IMR-90 (cell line): ENCODE data around the gene NMBR. TPM values are rescaled to one million over a fixed set of nuclear protein-coding genes. Genes with fewer than 3 reads are reported as not detected.

Source experiments
- ATAC-seq: fragments of 200-7000 bp; cut with Tn5 transposase; 2 replicates; pipeline ENCODE4 v1.9.1; 2020; ENCODE audit warnings: low read depth, mild to moderate bottlenecking, moderate library complexity
- BruUV-seq: library from RNA; stranded (reverse); fragments of 400-500 nt; replicated peaks from 2 replicates; lab custom pipeline; 2021; lab: Mats Ljungman, UMichigan
- CTCF ChIA-PET: fragments of 300-600 bp; formaldehyde crosslinking; extraction: SDS; loops from one replicate; lab custom pipeline; 2021; ENCODE audit warnings: antibody characterized with exemption; lab: Yijun Ruan, JAX
- POLR2A ChIA-PET: fragments of 300-600 bp; sonication (Branson Sonifier 250); formaldehyde crosslinking; loops from one replicate; lab custom pipeline; 2022; ENCODE audit warnings: antibody characterized with exemption; ENCODE audit not compliant: unreplicated experiment; lab: Charles Lee
- DNase-seq: peaks from one replicate; pipeline ENCODE4 v3.0.0; 2013
- H2AFZ ChIP-seq: replicated peaks from 2 replicates; pipeline ENCODE3; 2013; ENCODE audit warnings: low read length, mild to moderate bottlenecking; ENCODE audit not compliant: poor library complexity
- H2AK5ac ChIP-seq: 2 replicates; pipeline ENCODE4 v1.6.1; 2013; ENCODE audit warnings: low read depth, low read length, inconsistent platforms
- H2AK9ac ChIP-seq: replicated peaks from 2 replicates; pipeline ENCODE3; 2013; ENCODE audit warnings: mild to moderate bottlenecking, low read depth, low read length, moderate library complexity; ENCODE audit not compliant: poor library complexity
- H2BK120ac ChIP-seq: 2 replicates; pipeline ENCODE4 v1.6.1; 2013; ENCODE audit warnings: low read depth, low read length, inconsistent platforms
- H2BK15ac ChIP-seq: 3 replicates; pipeline ENCODE4 v1.6.1; 2013; ENCODE audit warnings: low read depth, low read length, inconsistent platforms
- H2BK20ac ChIP-seq: 2 replicates; pipeline ENCODE4 v1.6.1; 2013; ENCODE audit warnings: low read depth, mild to moderate bottlenecking, inconsistent platforms, low read length, moderate library complexity
- H2BK5ac ChIP-seq: 2 replicates; pipeline ENCODE4 v1.6.1; 2013; ENCODE audit warnings: mild to moderate bottlenecking, low read depth, low read length, inconsistent platforms; ENCODE audit not compliant: poor library complexity, severe bottlenecking
- H3K14ac ChIP-seq: replicated peaks from 2 replicates; pipeline ENCODE4 v1.6.1; 2013; ENCODE audit warnings: low read depth, low read length, inconsistent platforms
- H3K18ac ChIP-seq: 2 replicates; pipeline ENCODE4 v1.6.1; 2013; ENCODE audit warnings: low read depth, low read length, control low read depth
- H3K23ac ChIP-seq: 2 replicates; pipeline ENCODE4 v1.6.1; 2013; ENCODE audit warnings: low read depth, low read length, inconsistent platforms
- H3K27ac ChIP-seq: 2 replicates; pipeline ENCODE4 v1.5.1; 2013; ENCODE audit warnings: mild to moderate bottlenecking, control low read depth, low read length; ENCODE audit not compliant: insufficient read depth
- H3K27me3 ChIP-seq: 2 replicates; pipeline ENCODE4 v1.6.1; 2013; ENCODE audit warnings: low read length; ENCODE audit not compliant: control insufficient read depth, insufficient read depth
- H3K36me3 ChIP-seq: 2 replicates; pipeline ENCODE4 v1.6.1; 2013; ENCODE audit warnings: low read length, mixed read lengths; ENCODE audit not compliant: control insufficient read depth, insufficient read depth
- H3K4ac ChIP-seq: 2 replicates; pipeline ENCODE4 v1.6.1; 2013; ENCODE audit warnings: low read depth, low read length, inconsistent platforms
- H3K4me1 ChIP-seq: 2 replicates; pipeline ENCODE4 v1.6.1; 2013; ENCODE audit warnings: low read length, mixed read lengths; ENCODE audit not compliant: control insufficient read depth, insufficient read depth
- H3K4me2 ChIP-seq: 2 replicates; pipeline ENCODE4 v1.6.1; 2013; ENCODE audit warnings: low read depth, mild to moderate bottlenecking, control low read depth, low read length, moderate library complexity
- H3K4me3 ChIP-seq: 2 replicates; pipeline ENCODE4 v1.5.1; 2013; ENCODE audit warnings: low read depth, mild to moderate bottlenecking, control low read depth, low read length, moderate library complexity; ENCODE audit not compliant: insufficient read depth
- H3K56ac ChIP-seq: 2 replicates; pipeline ENCODE4 v1.6.1; 2013; ENCODE audit warnings: low read length, inconsistent platforms; ENCODE audit not compliant: insufficient read depth; ENCODE audit errors: extremely low read depth
- H3K79me1 ChIP-seq, 2 experiments: 2 replicates each; pipeline ENCODE4 v1.6.1; 2013; ENCODE audit warnings: low read length in 2 of 2, inconsistent platforms in 1 of 2, low read depth in 1 of 2
- H3K9ac ChIP-seq: 2 replicates; pipeline ENCODE4 v1.6.1; 2013; ENCODE audit warnings: low read depth, low read length, control low read depth
- H3K9me1 ChIP-seq: 2 replicates; pipeline ENCODE4 v1.6.1; 2013; ENCODE audit warnings: low read length, inconsistent platforms; ENCODE audit not compliant: insufficient read depth
- H3K9me3 ChIP-seq: 2 replicates; pipeline ENCODE4 v1.6.1; 2013; ENCODE audit warnings: low read length; ENCODE audit not compliant: control insufficient read depth, insufficient read depth
- H4K20me1 ChIP-seq: 2 replicates; pipeline ENCODE4 v1.6.1; 2013; ENCODE audit warnings: low read length, inconsistent platforms; ENCODE audit not compliant: insufficient read depth
- H4K5ac ChIP-seq: 2 replicates; pipeline ENCODE4 v1.6.1; 2013; ENCODE audit warnings: mild to moderate bottlenecking, low read depth, low read length, control low read depth
- H4K8ac ChIP-seq, 2 experiments: 2 replicates each; pipeline ENCODE4 v1.6.1; 2013; ENCODE audit warnings: low read depth in 2 of 2, low read length in 2 of 2, control low read depth in 1 of 2, inconsistent platforms in 1 of 2
- H4K91ac ChIP-seq: 2 replicates; pipeline ENCODE4 v1.6.1; 2013; ENCODE audit warnings: low read depth, low read length, inconsistent platforms; ENCODE audit not compliant: insufficient read depth
- FOS ChIP-seq: fragments of 150-350 bp; IDR thresholded peaks from 2 replicates; pipeline ENCODE4 v1.6.1; 2016; ENCODE audit warnings: low read depth, low read length
- RAD21 ChIP-seq: IDR thresholded peaks from 2 replicates; pipeline ENCODE4 v1.6.1; 2012; ENCODE audit warnings: low read length, improper control_type of control experiment
- SMC3 ChIP-seq: fragments of 150-350 bp; IDR thresholded peaks from 2 replicates; pipeline ENCODE4 v1.6.1; 2016; ENCODE audit warnings: low read depth, mild to moderate bottlenecking, antibody characterized with exemption, low read length, moderate library complexity
- WGBS, 2 experiments: methylation state at CpG; one replicate each; pipeline versions ENCODE4 v1.1.5 to v1.1.7; 2013; ENCODE audit warnings: missing lambda C conversion rate in 2 of 2; ENCODE audit not compliant: insufficient read length in 1 of 2; ENCODE audit errors: extremely low coverage in 2 of 2; 5-methylcytosine and 5-hydroxymethylcytosine counted together
- dilution Hi-C: fragments of 300-500 bp; cut with HindIII; formaldehyde crosslinking; loops from one replicate; pipeline ENCODE4 v1.14.3; 2018; ENCODE audit warnings: low sequenced_read_pairs; ENCODE audit not compliant: unreplicated experiment
- in situ Hi-C: fragments of 300-500 bp; cut with MboI; formaldehyde crosslinking; loops from 3 replicates; pipeline ENCODE4 v1.14.3; 2019; ENCODE audit warnings: low sequenced_read_pairs, inconsistent platforms, mixed read lengths
- intact Hi-C: fragments of 100-400 bp; cut with micrococcal nuclease; formaldehyde crosslinking; loops from 2 replicates; pipeline ENCODE4 v1.10.0; 2022
- polyA plus RNA-seq, 3 experiments: library from polyadenylated mRNA; depleted of rRNA; stranded (reverse); fragments of >200 nt; gene quantifications; 2 replicates each; pipeline ENCODE4 v1.2.3, GENCODE V29; 2012; ENCODE audit warnings: low replicate concordance in 1 of 3
- total RNA-seq: library from RNA; depleted of rRNA; stranded (reverse); fragments of >200 nt; gene quantifications from 2 replicates; pipeline ENCODE4 v1.2.3, GENCODE V29; 2012
- TF ChIP-seq, protein P1 (sequence below): conservative IDR thresholded peaks from 2 replicates; pipeline ENCODE4 v1.5.1; 2012; ENCODE audit warnings: mild to moderate bottlenecking, low read depth, low read length, improper control_type of control experiment

The NMBR gene
- total and polyA plus RNA-seq, 2 of the 4 experiments (the other 2 are of a cell fraction): not detected

- H3K18ac ChIP-seq: no peak overlapping the region
- ChIA-PET POLR2A (no interaction called here), CTCF (interaction anchor here (0.7 to 1.4 kb wide), 4 partner anchors 9 to 319 kb away, joined by 3 to 4 read pairs (median 4); partner anchors contain the start of genes NMBR and VTA1)
- no peak overlapping the region for H3K4ac ChIP-seq
- peak overlapping the region; percentile 19 for H2BK5ac ChIP-seq
- peak overlapping the region in 1 of 2 experiments; percentile 4; a peak in 1 of 4 replicates for H4K8ac ChIP-seq
- H4K5ac ChIP-seq: no peak overlapping the region
- peak; percentile 37 for DNase-seq
- no peak overlapping the region for H3K4me3 ChIP-seq
- H2AFZ ChIP-seq: no peak overlapping the region
- dilution Hi-C loops: no loop called here
- no peaks in the 10 kb centered on the region for H3K9me3 ChIP-seq
- no peaks in the 10 kb centered on the region for H3K27me3 ChIP-seq
- intact Hi-C loops: no loop called here
- peak overlapping the region; percentile 73; the same call in 1 of the 2 replicates for H3K4me2 ChIP-seq
- in situ Hi-C loops: no loop called here
- no peaks in the 10 kb centered on the region for H3K9me1 ChIP-seq
- H3K4me1 ChIP-seq: no peaks in the 10 kb centered on the region; the same call in 1 of the 2 replicates
- H2AK9ac ChIP-seq: no peak overlapping the region
- ATAC-seq: peak; percentile 46; the same call in 1 of the 2 replicates
- H3K56ac ChIP-seq: no peak overlapping the region
- BruUV-seq: no TSS peak
- no peak overlapping the region for H2BK20ac ChIP-seq
- no peak overlapping the region for H3K27ac ChIP-seq
- WGBS, 2 experiments: 52% methylated on average over 2 of the region's 5 CpGs; no CpG with 5 or more reads in 1 of the 2 experiments
- H3K36me3 ChIP-seq: no peaks in the 10 kb centered on the region
- H4K91ac ChIP-seq: no peak overlapping the region
- H2BK15ac ChIP-seq: no peak overlapping the region
- no peaks in the 10 kb centered on the region; the same call in 1 of the 2 replicates for H4K20me1 ChIP-seq
- no peak overlapping the region for H2AK5ac ChIP-seq
- H3K23ac ChIP-seq: no peak overlapping the region; the same call in 1 of the 2 replicates
- no peak overlapping the region for H3K14ac ChIP-seq
- peaks cover 10 to 40% of the 10 kb centered on the region in 2 experiments for H3K79me1 ChIP-seq
- no peak overlapping the region for H2BK120ac ChIP-seq
- TF ChIP-seq, protein P1, sequence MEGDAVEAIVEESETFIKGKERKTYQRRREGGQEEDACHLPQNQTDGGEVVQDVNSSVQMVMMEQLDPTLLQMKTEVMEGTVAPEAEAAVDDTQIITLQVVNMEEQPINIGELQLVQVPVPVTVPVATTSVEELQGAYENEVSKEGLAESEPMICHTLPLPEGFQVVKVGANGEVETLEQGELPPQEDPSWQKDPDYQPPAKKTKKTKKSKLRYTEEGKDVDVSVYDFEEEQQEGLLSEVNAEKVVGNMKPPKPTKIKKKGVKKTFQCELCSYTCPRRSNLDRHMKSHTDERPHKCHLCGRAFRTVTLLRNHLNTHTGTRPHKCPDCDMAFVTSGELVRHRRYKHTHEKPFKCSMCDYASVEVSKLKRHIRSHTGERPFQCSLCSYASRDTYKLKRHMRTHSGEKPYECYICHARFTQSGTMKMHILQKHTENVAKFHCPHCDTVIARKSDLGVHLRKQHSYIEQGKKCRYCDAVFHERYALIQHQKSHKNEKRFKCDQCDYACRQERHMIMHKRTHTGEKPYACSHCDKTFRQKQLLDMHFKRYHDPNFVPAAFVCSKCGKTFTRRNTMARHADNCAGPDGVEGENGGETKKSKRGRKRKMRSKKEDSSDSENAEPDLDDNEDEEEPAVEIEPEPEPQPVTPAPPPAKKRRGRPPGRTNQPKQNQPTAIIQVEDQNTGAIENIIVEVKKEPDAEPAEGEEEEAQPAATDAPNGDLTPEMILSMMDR: peak; percentile 53
- TF ChIP-seq RAD21: peak; percentile 39
- peak; percentile 32; the same call in 1 of the 2 replicates for TF ChIP-seq SMC3
- TF ChIP-seq FOS: no peak
- no peak overlapping the region for H3K9ac ChIP-seq
Observed at GRCh38 chr6:142155895-142156757, 9.2 kb upstream of the NMBR start.
